Ammon's horn (tissue), 1 donor: Measurements from ENCODE around the gene MTERF1.

Source experiments
- DNase-seq: peaks from one replicate; pipeline ENCODE4 v3.0.0-alpha.2; 2016; ENCODE audit warnings: low spot score

MTERF1 gene

DNA sequence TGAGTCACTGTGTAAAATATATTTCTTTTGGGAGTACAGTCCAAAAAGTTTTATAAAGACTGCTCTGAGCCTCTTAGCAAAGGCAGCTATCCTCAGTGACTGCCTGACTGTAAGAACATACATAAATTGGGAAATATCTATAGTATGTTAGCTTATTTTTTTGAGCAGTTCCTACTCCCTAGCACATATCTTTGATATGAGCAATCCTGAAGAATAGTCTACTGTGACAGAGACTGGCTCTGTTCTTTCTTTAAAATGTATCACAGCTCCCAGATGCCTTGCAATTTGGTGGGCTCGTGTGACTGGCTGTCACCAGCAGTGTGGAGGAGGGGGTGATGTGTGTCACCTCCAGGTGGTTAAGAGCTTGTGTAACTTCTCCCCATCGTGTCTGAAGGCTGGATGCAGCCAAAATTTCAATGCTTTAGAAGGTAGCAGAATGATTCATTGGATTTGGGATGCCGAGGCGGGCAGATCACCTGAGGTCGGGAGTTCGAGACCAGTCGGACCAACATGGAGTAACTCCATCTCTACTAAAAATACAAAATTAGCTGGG lies 47.9 kb downstream of the MTERF1 start:
- DNase-seq = no peak

DNA sequence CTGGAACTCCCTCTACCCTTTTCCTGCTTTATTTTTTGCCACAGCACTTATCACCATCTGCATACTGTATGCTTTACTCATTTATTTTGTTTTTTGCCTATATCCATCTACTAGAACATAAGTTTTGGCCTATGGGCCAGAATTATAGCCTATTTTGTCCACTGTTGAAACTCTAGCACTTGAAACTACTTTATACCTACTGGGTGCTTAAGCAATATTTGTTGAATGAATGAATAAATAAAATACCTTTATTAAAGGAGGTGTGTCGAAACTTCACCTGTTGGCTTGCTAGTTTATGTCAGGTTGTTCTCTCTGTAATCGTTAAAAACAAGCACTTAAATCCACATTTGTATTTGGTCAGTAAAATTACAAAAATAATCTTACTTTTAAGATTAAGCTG lies 53.3 kb downstream of the MTERF1 start:
- no peak for DNase-seq

DNA sequence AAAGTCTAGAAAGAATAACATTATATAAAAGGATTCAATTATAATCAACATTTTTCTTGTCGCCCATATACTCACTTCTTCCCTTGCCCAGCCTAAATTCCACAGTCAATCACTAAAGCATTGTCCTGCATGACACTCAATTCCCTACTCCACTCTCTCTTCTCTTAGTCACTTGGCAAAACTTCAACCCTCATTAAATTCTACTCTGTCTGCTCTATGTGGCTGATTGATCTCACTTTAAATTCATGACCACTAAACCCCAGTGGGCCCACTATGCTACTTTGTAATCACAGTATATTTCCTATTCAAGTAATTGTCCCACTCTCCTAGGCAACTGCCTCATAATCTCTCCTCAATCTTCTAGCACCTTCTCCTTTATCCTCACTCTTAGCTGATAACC lies 54.1 kb downstream of the MTERF1 start:
- DNase-seq = no peak

DNA sequence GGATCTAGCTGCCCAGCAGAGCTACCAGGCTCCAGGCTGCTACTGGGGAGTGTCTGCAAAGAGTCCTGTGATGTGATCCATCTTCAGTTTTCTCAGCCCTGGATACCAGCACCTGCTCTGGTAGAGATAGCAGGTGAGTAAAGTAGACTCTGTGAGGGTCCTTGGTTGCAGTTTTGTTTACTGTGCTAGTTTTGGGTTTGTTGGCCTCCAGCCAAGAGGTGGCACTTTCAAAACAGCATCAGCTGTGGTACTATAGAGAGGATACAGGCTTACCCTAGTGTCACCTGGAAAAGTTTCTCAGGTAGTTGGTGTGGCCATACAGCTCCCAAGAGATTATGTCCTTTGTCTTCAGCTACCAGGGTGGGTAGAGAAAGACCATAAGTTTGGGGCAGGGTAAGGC lies 56.3 kb downstream of the MTERF1 start:
- DNase-seq = no peak
